ENCODE results near the gene NTRK3.

- TF ChIP-seq CTCF (IDR thresholded peaks at IDR 0.05) (no peak), POLR2A (IDR thresholded peaks at IDR 0.05) (no peak)
These were observed 250.4 kb downstream of the NTRK3 start for GRCh38 chr15:88006146-88006545.
